HFFc6 (cell line): Measurements from ENCODE around the gene DHDH. TPM values are rescaled to one million over a fixed set of nuclear protein-coding genes. Genes with fewer than 3 reads are reported as not detected.
A peak's percentile ranks its signal among the peaks of the same experiment; 100 is the strongest.

Experiments used
- DNase-seq: peaks from one replicate; pipeline ENCODE4 v3.0.0-alpha.2; 2018
- H3K27ac Mint-ChIP-seq: 2 replicates; pipeline ENCODE4 v1.8.0; 2020; ENCODE audit warnings: mild to moderate bottlenecking, mixed read lengths
- H3K27me3 Mint-ChIP-seq: 2 replicates; pipeline ENCODE4 v1.8.0; 2021; ENCODE audit warnings: mild to moderate bottlenecking, moderate library complexity, mixed read lengths; ENCODE audit not compliant: insufficient read depth
- H3K36me3 Mint-ChIP-seq: 2 replicates; pipeline ENCODE4 v1.8.0; 2021; ENCODE audit warnings: low read depth, mixed read lengths
- H3K4me1 Mint-ChIP-seq: 2 replicates; pipeline ENCODE4 v1.8.0; 2020; ENCODE audit warnings: low read depth, mixed read lengths
- H3K4me3 Mint-ChIP-seq: 2 replicates; pipeline ENCODE4 v1.8.0; 2020; ENCODE audit warnings: mild to moderate bottlenecking, moderate library complexity, mixed read lengths
- H3K9me3 Mint-ChIP-seq: 2 replicates; pipeline ENCODE4 v1.8.0; 2020; ENCODE audit warnings: mild to moderate bottlenecking, mixed read lengths
- total RNA-seq, 6 experiments: library from RNA; stranded (reverse); fragmentation: NEBNext Ultra II Directional; extraction: Animal tissue kit (Norgen Biotek cat#: 25700); gene quantifications; 2 replicates in 1 of 6; 3 replicates in 5 of 6; pipeline ENCODE4 v1.2.3, GENCODE V29; 2021
- TF ChIP-seq, protein P1 (sequence below): fragments of 200-600 bp; sonication (generic); IDR thresholded peaks from 2 replicates; pipeline ENCODE4 v1.5.0; 2021; ENCODE audit warnings: antibody characterized with exemption, mild to moderate bottlenecking

DHDH gene
- total RNA-seq, 6 experiments from 2014 or later = not detected

DNA sequence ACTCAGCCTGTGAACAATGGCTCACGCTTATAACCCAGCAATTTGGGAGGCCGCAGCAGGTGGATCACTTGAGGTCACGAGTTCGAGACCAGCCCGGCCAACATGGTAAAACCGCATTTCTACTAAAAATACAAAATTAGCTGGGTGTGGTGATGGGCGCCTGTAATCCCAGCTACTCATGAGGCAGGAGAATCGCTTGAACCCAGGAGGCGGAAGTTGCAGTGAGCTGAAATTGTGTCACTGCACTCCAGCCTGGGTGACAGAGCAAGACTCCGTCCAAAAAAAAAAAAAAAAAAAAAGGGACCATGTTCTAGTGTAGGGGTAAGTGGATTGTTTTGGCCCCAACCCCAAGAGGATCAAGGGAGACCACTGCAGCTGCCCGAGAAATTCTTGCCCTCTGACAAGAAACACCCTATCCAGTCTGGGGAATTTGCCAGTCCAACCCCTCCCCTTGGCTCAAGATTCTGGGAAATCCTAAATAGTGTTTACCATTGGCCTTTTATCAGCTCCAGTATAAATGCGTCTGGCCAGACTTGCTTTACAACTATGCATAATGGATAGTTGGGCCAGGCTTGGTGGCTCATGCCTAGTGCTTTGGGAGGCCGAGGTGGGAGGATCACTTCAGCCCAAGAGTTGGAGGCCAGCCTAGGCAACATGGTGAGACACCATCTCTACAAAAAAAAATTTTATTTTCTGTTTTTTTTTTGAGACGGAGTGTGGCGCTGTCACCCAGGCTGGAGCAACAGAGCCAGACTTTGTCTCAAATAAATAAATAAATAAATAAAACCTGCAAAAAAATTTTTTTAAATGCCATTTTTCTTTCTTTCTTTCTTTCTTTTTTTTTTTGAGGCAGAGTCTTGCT is 5.1 kb upstream of the DHDH start:
- no peak overlapping the region for H3K27ac Mint-ChIP-seq
- H3K27me3 Mint-ChIP-seq = peaks cover 14% of the 10 kb centered on the region
- no peaks in the 10 kb centered on the region for H3K9me3 Mint-ChIP-seq
- H3K4me1 Mint-ChIP-seq = peaks cover 27% of the 10 kb centered on the region
- peak; percentile 0 for DNase-seq
- H3K36me3 Mint-ChIP-seq = no peaks in the 10 kb centered on the region
- TF ChIP-seq, protein P1, sequence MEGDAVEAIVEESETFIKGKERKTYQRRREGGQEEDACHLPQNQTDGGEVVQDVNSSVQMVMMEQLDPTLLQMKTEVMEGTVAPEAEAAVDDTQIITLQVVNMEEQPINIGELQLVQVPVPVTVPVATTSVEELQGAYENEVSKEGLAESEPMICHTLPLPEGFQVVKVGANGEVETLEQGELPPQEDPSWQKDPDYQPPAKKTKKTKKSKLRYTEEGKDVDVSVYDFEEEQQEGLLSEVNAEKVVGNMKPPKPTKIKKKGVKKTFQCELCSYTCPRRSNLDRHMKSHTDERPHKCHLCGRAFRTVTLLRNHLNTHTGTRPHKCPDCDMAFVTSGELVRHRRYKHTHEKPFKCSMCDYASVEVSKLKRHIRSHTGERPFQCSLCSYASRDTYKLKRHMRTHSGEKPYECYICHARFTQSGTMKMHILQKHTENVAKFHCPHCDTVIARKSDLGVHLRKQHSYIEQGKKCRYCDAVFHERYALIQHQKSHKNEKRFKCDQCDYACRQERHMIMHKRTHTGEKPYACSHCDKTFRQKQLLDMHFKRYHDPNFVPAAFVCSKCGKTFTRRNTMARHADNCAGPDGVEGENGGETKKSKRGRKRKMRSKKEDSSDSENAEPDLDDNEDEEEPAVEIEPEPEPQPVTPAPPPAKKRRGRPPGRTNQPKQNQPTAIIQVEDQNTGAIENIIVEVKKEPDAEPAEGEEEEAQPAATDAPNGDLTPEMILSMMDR = peak; percentile 24; the same call in 1 of the 2 replicates
- H3K4me3 Mint-ChIP-seq = no peak overlapping the region

DNA sequence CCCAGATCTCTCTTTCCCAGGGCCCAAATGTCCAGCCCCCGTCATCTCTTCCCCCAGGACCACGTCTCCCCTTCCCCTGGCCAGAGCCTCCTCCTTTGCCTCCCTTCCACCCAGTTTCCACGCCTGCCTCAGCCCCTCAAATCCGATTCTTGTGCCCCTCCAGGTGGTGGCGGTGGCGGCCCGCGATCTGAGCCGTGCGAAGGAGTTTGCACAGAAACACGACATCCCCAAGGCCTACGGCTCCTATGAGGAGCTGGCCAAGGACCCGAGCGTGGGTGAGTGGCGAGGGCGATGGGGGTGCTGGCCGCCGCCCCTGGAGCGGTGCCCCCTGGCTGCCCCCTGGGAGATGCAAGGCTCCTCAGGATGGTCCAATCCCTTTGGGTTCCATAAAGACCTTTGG is 1.3 kb downstream of the DHDH start:
- Mint-ChIP-seq H3K27me3 (peaks cover 11% of the 10 kb centered on the region), H3K9me3 (no peaks in the 10 kb centered on the region; the same call in 1 of the 2 replicates), H3K27ac (no peak overlapping the region), H3K4me1 (peaks cover 11% of the 10 kb centered on the region), H3K36me3 (no peaks in the 10 kb centered on the region; the same call in 1 of the 2 replicates), H3K4me3 (no peak overlapping the region)
- TF ChIP-seq, protein P1 = peak; percentile 17; the same call in 1 of the 2 replicates
- DNase-seq = no peak

DNA sequence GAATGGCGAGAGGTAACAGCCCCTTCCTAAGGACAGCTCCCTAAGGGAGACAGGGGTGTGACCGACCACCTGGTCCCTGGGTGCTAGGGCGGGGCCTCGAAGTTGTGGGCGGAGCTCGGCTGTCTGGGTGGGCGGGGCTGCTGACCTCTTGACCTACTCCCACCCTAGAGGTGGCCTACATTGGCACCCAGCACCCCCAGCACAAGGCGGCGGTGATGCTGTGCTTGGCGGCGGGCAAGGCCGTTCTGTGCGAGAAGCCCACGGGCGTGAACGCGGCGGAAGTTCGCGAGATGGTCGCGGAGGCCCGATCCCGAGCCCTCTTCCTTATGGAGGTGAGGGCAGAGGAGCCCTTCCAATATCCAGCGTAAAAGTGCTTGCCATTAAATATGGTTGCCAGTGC is 2.4 kb downstream of the DHDH start:
- no peak overlapping the region for H3K27ac Mint-ChIP-seq
- H3K36me3 Mint-ChIP-seq = peaks cover under 1% of the 10 kb centered on the region; the same call in 1 of the 2 replicates
- H3K4me1 Mint-ChIP-seq = peaks cover 11% of the 10 kb centered on the region
- no peak overlapping the region for H3K4me3 Mint-ChIP-seq
- no peak for DNase-seq
- H3K9me3 Mint-ChIP-seq = peaks cover 1% of the 10 kb centered on the region
- TF ChIP-seq, protein P1 = no peak
- peaks cover 11% of the 10 kb centered on the region for H3K27me3 Mint-ChIP-seq

DNA sequence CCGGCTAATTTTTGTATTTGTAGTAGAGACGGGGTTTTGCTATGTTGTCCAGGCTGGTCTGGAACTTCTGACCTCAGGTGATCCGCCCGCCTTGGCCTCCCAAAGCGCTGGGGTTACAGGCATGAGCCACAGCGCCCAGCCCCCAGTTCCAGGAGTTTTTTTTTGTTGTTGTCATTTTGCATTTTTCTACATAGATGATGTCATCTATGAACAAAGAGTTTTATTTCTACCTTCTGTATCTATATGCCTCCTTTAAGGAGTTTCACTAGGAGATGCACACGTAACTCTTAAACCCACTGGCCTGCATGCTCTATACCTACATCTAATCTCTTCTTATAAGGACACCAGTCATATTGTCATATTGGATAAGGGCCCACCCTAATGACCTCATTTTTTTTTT is 4.8 kb downstream of the DHDH start:
- peaks cover 8% of the 10 kb centered on the region for H3K9me3 Mint-ChIP-seq
- H3K27me3 Mint-ChIP-seq = peaks cover 1% of the 10 kb centered on the region
- TF ChIP-seq, protein P1 = no peak
- H3K36me3 Mint-ChIP-seq = peaks cover 5% of the 10 kb centered on the region; the same call in 1 of the 2 replicates
- H3K4me1 Mint-ChIP-seq = peaks cover 8% of the 10 kb centered on the region
- DNase-seq = no peak
- no peak overlapping the region for H3K4me3 Mint-ChIP-seq
- H3K27ac Mint-ChIP-seq = no peak overlapping the region

DNA sequence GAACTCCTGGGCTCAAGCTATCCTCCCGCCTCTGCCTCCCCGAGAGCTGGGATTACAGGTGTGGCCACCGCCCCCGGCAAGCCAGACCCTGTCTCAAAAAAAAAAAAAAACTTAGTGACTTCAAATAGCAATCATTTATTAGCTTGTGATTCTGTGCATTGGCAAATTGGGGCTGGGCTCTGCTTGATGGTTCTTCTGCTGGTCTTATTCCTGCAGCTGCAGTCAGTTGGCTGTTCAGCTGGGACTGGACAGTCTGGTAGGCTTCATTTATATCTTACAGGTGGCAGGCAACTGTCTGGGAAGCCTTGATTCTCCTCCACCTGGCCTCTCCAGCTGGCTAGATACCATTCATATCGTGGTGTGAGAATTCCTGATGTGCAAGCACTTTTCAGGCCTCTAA is 7.4 kb downstream of the DHDH start:
- H3K4me3 Mint-ChIP-seq = no peak overlapping the region
- H3K36me3 Mint-ChIP-seq = peaks cover 5% of the 10 kb centered on the region; the same call in 1 of the 2 replicates
- peaks cover 8% of the 10 kb centered on the region for H3K9me3 Mint-ChIP-seq
- H3K4me1 Mint-ChIP-seq = no peaks in the 10 kb centered on the region
- TF ChIP-seq, protein P1 = no peak
- DNase-seq = no peak
- H3K27me3 Mint-ChIP-seq = peaks cover 1% of the 10 kb centered on the region; the same call in 1 of the 2 replicates
- no peak overlapping the region for H3K27ac Mint-ChIP-seq
